A673 (cell line): ENCODE data around the gene ARSG.

Experiments
- CTCF ChIP-seq: fragments of 300-800, 200-600 bp; sonication (generic); conservative IDR thresholded peaks from 2 replicates; pipeline ENCODE4 v1.5.1; 2017; ENCODE audit warnings: low read depth, mild to moderate bottlenecking, antibody characterized with exemption, low read length, moderate library complexity, mixed read lengths
- EZH2 ChIP-seq: fragments of 200-600 bp; sonication (generic); IDR thresholded peaks from 2 replicates; pipeline ENCODE4 v1.6.1; 2017; ENCODE audit warnings: borderline replicate concordance, low read depth, mild to moderate bottlenecking, mixed read lengths, antibody characterized with exemption, low read length; ENCODE audit not compliant: poor library complexity, severe bottlenecking

- TF ChIP-seq CTCF (no peak), EZH2 (no peak)
Measured at GRCh38 chr17:68424861-68425260, 133.6 kb downstream of the ARSG start.
